ENCODE measurements around the gene MYH11. TPM values are rescaled to one million over a fixed set of nuclear protein-coding genes. Genes with fewer than 3 reads are reported as not detected.
A peak's percentile ranks its signal among the peaks of the same experiment; 100 is the strongest.

MYH11 gene
- total RNA-seq, 3 donors from 2014 or later, result 98.2 to 5,005 (median 282) TPM

- H3K36me3 ChIP-seq (ENCODE audit: low read depth), result no peaks in the 10 kb centered on the region
- DNase-seq, result peak in 2 of 3 donors; percentile 31 to 35
- TF ChIP-seq CTCF (IDR thresholded peaks at IDR 0.05), result no peak
- peak; percentile 99 for ATAC-seq
- H3K4me1 ChIP-seq (ENCODE audit: low read depth), result no peaks in the 10 kb centered on the region
- H3K9me3 ChIP-seq, result no peaks in the 10 kb centered on the region
- intact Hi-C loops (cut with DNase I, micrococcal nuclease), result loop anchor here in 1 of 2 donors (10.0 kb wide), 1 partner anchor 45 kb away; the partner anchor contains the start of gene ABCC1
- no peak overlapping the region for H3K4me3 ChIP-seq
Measured at GRCh38 chr16:15899538-15900100, 42.8 kb upstream of the MYH11 start.

GRCh38 chr16:15898654-15899053 lies 41.8 kb upstream of the MYH11 start:
- H3K9me3 ChIP-seq, result no peaks in the 10 kb centered on the region
- TF ChIP-seq CTCF (IDR thresholded peaks at IDR 0.05), result no peak
- no peak overlapping the region for H3K4me3 ChIP-seq
- H3K36me3 ChIP-seq (ENCODE audit: low read depth), result no peaks in the 10 kb centered on the region
- ATAC-seq, result no peak
- H3K4me1 ChIP-seq (ENCODE audit: low read depth), result no peaks in the 10 kb centered on the region
- DNase-seq, result no peak
- intact Hi-C loops (cut with DNase I, micrococcal nuclease), result loop anchor here in 1 of 2 donors (10.0 kb wide), 1 partner anchor 46 kb away; the partner anchor contains the start of gene ABCC1

- H3K4me1 ChIP-seq (ENCODE audit: low read depth), result no peaks in the 10 kb centered on the region
- intact Hi-C loops (cut with DNase I, micrococcal nuclease), result loop anchor here in 1 of 2 donors (10.0 kb wide), 1 partner anchor 47 kb away; the partner anchor contains the start of gene ABCC1
- no peak for DNase-seq
- H3K36me3 ChIP-seq (ENCODE audit: low read depth), result no peaks in the 10 kb centered on the region
- no peak overlapping the region for H3K4me3 ChIP-seq
- no peak for ATAC-seq
- no peaks in the 10 kb centered on the region for H3K9me3 ChIP-seq
- TF ChIP-seq CTCF (IDR thresholded peaks at IDR 0.05), result no peak
Measured at GRCh38 chr16:15897834-15898254, 41.0 kb upstream of the MYH11 start.

GRCh38 chr16:15897121-15897780 lies 40.4 kb upstream of the MYH11 start:
- H3K4me3 ChIP-seq, result no peak overlapping the region
- H3K36me3 ChIP-seq (ENCODE audit: low read depth), result no peaks in the 10 kb centered on the region
- TF ChIP-seq CTCF (IDR thresholded peaks at IDR 0.05), result no peak
- ATAC-seq (no peak), DNase-seq (no peak)
- no peaks in the 10 kb centered on the region for H3K9me3 ChIP-seq
- intact Hi-C loops (cut with DNase I, micrococcal nuclease), result loop anchor here in 1 of 2 donors (10.0 kb wide), 1 partner anchor 48 kb away; the partner anchor contains the start of gene ABCC1
- no peaks in the 10 kb centered on the region for H3K4me1 ChIP-seq (ENCODE audit: low read depth)

- DNase-seq (no peak), ATAC-seq (no peak)
- no peaks in the 10 kb centered on the region for H3K4me1 ChIP-seq (ENCODE audit: low read depth)
- no peaks in the 10 kb centered on the region for H3K36me3 ChIP-seq (ENCODE audit: low read depth)
- no peaks in the 10 kb centered on the region for H3K9me3 ChIP-seq
- intact Hi-C loops (cut with DNase I, micrococcal nuclease), result loop anchor here in 1 of 2 donors (10.0 kb wide), 1 partner anchor 50 kb away; the partner anchor contains the start of gene ABCC1
- no peak for TF ChIP-seq CTCF (IDR thresholded peaks at IDR 0.05)
- no peak overlapping the region for H3K4me3 ChIP-seq
Measured at GRCh38 chr16:15894571-15895374, 37.9 kb upstream of the MYH11 start.
